Stimulated activated naive CD4-positive, alpha-beta T cell (primary cell): ENCODE measurements around the gene ZNF398.
"Not testable (repeated sequence)": the region's sequence is repeated elsewhere in the genome, so short reads cannot be mapped to it uniquely, and the experiment has no call there.

Experiments
- DNase-seq, 6 experiments: peaks; one replicate each; lab custom pipeline; 2025; lab: John Stamatoyannopoulos, UW

ZNF398 gene, protein sequence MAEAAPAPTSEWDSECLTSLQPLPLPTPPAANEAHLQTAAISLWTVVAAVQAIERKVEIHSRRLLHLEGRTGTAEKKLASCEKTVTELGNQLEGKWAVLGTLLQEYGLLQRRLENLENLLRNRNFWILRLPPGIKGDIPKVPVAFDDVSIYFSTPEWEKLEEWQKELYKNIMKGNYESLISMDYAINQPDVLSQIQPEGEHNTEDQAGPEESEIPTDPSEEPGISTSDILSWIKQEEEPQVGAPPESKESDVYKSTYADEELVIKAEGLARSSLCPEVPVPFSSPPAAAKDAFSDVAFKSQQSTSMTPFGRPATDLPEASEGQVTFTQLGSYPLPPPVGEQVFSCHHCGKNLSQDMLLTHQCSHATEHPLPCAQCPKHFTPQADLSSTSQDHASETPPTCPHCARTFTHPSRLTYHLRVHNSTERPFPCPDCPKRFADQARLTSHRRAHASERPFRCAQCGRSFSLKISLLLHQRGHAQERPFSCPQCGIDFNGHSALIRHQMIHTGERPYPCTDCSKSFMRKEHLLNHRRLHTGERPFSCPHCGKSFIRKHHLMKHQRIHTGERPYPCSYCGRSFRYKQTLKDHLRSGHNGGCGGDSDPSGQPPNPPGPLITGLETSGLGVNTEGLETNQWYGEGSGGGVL

DNA sequence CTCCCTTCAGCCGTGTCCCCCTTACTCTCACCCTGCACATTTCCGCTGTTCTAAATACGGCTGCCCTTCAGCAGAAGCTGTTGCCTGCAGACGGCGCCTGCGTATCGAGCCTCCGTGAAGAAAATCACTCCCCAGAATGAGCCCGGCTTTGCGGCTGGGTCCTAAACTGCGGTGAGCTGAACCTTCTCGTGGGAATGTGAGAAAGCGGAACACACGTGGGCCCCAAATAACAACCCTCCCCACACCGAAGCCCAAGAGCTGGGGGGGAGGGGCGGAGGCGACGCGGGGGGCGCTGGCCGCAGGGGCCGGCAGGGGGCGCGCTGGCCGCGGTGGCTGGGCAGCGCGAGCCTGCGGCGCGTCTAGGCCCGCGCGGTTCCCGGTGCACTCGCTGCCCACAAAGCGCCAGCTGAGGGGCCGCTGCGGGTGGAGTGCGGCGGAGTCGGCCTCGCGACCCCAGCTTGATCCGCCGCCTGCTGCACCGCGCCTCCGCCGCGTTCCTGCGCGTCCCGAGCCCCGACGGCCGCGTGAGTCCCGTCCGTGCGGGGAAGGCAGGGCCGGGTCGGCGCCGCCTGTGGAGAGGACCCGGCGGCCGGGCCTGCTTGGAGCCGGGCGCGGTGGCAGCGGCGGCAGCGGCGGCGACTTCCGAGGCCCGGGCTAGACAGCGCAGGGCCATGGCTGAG lies at the start of gene ZNF398:
ZNF398 (plus strand) TSS at position 382 of the 680 bp plus-strand sequence; CDS start at position 672, 290 bp downstream.
- DNase-seq: peak; percentile 75 to 90 (median 79)

DNA sequence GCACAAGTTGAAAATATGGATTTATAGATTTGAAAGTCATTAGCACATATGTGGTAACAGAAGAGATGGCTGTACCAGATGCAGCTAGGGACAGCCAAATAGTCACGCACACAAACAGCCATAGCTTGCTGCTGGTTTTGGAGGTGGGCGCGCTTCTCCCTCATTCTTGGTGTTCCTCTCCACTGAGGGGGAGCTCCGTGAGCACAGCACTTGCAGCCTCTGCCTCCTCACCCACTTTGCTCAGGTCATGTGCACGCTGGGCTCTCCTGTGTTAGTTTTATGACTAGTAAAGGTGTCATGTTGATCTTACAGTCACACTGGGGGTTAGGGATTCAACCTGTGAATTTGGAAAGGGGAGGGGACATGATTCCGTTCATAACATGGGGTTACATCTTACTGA lies 48.2 kb upstream of the ZNF398 start:
- no peak for DNase-seq

DNA sequence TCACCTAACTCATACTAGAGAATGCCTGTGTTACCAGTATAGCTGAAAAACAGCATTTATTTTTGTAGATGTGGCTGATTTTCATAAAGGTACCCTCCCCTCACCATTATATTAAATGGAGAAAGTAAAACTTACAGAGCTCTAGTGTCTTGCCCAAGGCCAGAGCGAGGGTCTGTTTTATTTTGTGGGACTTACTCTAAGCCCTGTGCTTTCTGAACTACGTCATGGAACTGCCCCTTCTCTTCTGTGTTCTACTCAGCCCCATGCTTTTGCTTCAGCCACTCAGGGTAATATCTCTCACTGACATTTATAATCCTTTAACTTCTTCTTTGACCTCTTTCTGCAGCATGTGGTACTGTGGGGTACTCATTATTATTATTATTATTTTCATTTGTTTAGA lies 46.4 kb upstream of the ZNF398 start:
- DNase-seq: no peak

DNA sequence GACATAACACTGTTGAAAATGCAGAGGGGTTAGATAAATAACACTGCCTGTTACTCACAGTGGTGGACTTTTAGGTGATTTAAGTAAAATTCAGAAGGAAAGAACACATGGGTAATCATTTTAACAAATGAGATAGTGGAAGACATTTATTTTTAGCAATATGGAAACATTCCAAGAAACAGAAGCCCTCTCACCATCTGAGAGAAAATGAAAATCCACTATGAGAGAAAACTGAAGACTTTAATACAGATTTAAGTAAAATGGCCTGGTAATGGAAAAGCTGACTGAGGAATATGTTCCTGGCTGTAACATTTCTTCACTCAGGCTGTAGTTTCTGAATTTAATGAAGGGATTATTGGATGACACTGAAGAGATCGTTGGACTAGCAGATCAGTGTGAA lies 44.6 kb upstream of the ZNF398 start:
- no peak for DNase-seq

DNA sequence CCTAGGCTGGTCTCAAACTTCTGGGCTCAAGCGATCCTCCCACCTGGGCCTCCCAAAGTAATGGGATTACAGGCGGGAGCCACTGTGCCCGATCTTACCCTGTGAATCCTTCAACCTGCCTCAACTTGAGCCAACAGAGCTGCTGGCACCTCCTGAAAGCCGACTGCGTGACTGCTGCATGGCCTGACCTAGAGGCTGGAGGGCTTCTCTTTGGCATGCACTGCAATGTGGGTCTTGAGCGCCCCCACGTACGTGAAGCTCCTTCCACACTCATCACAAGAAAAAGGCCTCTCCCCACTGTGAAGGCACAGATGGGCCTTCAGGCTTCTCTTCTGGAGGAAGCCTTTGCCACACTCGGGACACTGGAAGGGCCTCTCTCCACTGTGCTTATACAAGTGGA lies 43.8 kb upstream of the ZNF398 start:
- DNase-seq: no peak

DNA sequence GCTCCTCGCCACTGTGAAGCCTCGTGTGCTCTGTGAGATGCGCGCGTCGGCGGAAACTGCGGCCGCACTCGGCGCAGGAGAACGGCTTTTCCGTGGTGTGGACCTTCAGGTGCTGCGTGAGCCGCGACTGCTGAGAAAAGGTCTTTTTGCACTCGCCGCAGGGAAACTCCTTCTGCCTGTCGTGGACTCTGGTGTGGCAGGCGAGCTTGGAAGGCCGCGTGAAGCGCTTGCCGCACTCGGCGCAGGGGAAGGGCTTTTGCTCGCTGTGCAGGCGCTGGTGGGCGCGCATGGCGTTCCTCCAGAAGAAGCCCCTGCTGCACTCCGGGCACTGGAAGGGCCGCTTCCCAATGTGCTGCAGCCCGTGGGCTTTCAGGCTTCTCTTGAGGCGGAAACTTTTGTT lies 43.0 kb upstream of the ZNF398 start:
- no peak for DNase-seq

DNA sequence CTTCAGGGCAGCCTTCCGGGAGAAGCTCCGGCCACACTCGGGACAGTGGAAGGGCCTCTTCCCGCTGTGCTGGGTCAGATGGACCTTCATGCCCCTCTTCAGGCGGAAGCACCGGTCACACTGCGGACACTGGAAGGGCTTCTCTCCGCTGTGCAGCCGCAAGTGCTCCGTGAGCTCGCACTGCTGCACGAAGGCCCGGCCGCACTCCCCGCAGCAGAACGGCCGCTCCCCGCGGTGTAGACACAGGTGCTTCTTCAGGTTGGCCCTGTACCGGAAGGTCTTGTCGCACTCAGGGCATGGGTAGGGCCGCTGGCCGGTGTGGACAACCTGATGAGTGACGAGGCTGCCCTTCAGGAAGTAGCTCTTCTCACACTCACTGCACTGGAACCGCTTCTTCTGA lies 42.5 kb upstream of the ZNF398 start:
- no peak for DNase-seq

DNA sequence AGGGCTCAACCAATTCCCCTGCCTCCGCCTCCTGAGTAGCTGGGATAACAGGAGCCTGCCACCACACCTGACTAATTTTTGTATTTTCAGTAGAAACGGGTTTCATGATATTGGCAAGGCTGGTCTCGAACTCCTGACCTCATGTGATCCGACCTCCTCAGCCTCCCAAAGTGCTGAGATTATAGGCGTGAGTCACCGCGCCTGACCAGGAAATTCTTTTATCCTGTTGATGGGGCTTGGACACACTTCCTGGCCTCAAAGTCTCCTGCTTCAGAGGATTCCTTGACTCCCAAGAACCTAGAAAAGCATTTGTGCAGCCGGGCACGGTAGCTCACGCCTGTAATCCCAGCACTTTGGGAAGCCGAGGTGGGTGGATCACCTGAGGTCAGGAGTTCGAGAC lies 37.3 kb upstream of the ZNF398 start:
- no peak for DNase-seq

DNA sequence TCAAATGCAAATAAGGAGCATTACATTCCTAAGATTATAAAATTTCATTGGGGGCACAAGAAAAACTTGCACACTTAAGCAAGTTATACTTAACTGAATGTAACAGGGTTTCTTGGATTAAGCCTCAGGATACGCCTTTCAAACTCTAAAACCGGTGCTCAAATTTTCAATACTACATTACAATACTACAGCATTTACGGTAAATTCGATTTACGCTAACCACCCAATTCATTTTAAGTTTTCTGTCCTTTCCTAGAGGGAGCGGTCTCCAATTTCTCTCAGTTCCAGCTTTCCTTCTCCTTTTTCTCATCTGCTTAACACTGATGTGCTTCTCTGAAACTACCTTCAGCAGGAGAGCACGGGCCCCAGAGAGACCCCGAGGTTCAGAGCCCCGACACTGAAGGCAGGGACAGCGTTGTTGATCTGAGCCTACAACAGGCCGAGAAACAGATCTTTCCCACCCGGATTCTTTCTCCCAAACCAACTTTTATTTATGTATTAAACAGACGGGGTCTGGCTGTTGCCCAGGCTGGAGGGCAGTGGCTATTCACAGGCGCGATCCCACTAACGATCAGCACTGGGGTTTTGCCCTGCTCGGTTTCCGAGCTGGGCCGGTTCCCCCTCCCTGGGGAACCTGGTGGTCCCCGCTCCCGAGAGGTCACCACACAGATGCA lies 21.9 kb upstream of the ZNF398 start:
- DNase-seq: no peak

DNA sequence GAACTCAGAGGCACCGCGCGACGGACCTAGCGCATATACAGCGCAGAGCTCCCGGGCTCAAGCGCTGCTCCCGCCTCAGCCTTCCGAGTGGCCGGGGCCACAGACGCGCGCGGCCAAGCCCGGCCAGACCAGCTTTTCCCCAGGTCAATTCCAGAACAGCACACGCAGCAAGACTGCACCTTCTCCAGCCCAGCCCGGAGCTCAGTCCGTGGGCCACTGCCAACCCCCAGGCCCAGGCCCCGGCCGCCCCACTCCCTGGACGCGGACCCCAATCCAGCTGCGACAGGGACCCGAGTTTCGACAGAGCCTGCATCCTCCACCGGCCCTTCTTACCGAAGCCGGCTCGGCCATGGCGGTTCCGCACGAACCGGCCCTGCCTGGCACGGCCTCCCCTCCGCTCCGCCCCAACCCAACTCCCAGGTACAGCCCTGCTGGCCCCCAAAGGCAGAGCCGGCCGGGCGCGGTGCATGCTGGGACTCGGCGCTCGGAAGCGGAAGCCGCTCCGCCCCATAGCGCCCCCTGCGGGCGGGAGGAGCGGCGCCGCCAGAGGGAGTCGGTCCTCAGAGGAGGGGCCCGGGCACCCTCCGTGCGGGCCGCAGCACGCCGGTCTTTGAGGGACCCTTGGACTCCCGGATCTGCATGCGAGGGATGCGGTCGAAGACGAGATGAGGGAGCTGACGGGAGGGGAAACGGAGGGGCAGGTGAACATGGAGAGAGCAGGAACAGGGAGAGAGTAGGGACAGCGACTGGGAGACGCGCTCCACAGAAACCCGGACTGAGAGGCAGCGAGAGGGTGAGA lies 21.2 kb upstream of the ZNF398 start, which contains the start of gene ZNF425:
ZNF425 (minus strand) TSS at position 462 of the 799 bp plus-strand sequence; CDS start at position 351, 111 bp downstream.
- DNase-seq: peak; percentile 81 to 92 (median 89)

DNA sequence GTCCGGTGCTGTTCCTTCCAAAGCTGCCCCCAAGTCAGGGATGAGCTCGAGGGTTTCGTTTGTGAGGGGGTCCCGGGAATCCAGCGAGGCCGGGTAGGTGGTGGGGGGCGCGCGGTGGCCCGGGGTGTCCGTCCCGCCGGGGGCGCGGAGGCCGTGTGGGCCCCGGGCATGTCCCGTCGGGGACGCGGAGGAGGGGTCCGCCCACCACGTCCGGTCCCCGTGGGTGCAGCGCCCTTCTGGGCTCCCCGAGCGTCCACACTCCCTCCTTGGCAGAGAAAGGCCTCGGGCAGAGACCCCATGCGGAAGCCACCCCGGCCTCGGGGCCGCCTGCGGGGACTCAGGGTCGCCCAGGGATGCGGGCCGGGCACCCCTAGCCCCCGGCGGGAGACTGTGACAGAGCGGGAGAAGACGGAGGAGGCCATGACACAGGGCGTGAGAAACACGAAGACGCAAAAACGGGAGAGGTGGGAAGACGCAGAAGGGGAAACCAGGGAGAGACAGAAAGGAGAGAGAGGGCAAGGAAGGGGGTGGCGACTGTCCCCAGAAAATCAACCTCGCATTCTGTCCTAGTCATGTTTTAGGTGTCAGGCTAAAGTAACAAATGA lies 20.5 kb upstream of the ZNF398 start:
- DNase-seq: peak; percentile 14 to 73 (median 50)

DNA sequence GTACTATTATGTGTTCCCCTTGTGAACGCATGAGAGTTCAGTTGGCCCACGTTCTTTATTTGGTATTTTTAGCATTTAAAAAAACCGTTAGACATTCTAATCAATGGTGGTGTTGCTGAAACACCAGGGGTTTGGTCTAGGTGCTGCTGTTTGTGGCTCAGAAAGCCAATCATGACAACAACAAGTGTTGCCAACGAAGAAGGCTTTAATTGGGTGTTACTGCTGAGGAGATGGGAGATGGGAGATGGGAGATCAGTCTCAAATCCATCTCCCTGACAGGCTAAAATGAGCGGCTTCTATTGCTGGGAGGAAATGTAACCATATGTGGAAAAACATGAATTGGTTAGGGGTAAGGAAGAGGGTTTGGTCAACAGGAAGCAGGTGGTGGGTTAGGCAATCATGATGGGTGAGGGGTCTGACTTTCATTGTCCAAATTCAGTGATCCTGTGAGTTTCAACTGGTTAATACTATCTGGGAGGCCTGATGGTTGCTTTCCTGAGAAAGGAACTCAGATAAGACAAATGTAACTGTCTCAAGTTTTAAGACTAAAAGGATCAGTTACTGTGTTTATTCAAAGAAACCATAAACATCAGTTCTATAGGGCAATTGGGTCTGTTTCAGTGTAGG lies 16.6 kb upstream of the ZNF398 start:
- DNase-seq: no peak

DNA sequence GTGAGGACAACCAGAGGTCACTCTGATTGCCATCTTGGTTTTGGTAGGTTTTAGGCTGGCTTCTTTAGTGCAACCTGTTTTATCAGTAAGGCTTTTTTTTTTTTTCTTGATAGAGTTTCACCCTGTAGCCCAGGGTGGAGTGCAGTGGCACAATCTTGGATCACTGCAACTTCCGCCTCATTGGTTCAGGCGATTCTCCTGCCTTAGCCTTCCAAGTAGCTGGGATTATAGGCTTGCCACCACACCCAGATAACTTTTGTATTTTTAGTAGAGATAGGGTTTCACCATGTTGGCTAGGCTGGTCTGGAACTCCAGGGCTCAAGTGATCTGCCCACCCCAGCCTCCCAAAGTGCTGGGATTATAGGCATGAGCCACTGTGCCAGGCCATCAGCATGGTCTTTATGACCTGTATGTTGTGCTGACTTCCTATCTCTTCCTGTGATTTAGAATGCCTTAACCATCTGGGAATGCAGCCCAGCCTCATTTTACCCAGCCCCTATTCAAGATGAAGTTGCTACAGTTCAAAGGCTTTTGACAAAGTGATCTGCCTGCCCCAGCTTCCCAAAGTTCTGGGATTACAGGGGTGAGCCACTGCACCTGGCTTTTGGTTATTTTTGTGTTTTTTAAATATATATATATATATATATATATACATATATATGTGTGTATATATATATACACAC lies 14.1 kb upstream of the ZNF398 start:
- DNase-seq: no peak

DNA sequence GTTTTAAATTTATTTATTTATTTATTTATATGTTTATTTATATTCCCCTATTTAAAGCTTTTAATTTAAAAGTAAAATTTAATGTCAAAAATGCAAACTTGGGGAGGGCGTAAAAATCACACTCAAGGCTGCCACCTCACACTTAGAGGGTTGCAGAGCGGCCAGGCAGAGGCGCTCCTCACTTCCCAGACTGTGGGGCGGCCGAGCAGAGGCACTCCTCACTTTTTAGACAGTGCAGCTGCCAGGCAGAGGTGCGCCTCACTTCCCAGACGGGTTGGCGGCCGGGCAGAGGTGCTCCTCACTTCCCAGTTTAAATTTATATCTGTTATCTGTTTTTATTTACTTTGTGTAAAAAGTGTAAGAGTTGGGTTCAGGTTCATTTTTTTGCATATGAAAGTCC lies 11.1 kb upstream of the ZNF398 start:
- no peak for DNase-seq

DNA sequence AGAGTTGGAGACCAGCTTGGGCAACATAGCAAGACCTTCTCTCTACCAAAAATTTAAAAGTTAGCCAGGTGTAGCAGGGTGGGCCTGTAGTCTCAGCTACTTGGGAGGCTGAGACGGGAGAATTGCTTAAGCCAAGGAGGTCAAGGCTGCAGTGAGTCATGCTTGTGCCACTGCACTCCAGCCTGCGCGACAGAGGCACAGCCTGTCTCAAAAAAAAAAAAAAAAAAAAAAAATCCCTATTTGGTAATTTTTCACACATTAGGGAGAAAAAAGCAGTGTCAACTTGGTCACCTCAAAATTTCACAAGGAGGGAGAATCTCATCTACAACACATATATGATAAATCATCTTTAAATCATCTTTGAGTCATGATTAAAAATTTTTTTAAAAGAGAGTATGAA lies 6.4 kb upstream of the ZNF398 start:
- no peak for DNase-seq

DNA sequence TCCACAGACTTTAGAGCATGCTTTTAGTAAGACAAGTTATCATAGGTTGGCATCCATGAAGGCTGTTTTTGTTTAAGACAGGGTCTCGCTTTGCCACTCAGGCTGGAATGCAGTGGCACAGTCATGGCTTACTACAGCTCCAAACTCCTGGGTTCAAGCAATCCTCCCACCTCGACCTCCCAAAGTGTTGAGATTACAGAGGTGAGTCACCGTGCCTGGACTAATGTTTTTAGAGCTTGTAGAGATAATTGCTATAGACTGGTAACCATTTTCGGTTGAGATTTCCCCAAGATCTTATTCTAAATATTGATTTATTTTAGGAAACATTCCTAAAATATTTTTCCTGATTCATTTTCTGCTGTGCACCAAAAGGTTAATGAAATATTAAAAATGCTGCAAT lies 5.4 kb upstream of the ZNF398 start:
- no peak for DNase-seq

DNA sequence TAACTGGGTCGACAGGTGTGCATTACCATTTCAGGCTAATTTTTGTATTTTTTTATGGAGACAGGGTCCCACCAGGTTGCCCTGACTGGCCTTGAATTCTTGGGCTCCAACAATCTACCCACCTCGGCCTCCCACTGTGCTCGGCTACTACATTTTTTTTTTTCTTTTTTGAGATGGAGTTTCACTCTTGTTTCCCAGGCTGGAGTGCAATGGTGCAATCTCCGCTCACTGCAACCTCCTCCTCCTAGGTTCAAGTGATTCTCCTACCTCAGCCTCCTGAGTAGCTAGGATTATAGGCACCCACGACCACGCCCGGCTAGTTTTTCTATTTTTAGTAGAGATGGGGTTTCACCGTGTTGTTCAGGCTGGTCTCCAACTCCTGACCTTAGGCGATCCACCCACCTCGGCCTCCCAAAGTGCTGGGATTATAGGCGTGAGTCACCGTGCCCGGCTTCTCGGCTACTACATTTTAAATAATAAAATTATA lies 2.8 kb upstream of the ZNF398 start:
- DNase-seq: not testable (repeated sequence)

DNA sequence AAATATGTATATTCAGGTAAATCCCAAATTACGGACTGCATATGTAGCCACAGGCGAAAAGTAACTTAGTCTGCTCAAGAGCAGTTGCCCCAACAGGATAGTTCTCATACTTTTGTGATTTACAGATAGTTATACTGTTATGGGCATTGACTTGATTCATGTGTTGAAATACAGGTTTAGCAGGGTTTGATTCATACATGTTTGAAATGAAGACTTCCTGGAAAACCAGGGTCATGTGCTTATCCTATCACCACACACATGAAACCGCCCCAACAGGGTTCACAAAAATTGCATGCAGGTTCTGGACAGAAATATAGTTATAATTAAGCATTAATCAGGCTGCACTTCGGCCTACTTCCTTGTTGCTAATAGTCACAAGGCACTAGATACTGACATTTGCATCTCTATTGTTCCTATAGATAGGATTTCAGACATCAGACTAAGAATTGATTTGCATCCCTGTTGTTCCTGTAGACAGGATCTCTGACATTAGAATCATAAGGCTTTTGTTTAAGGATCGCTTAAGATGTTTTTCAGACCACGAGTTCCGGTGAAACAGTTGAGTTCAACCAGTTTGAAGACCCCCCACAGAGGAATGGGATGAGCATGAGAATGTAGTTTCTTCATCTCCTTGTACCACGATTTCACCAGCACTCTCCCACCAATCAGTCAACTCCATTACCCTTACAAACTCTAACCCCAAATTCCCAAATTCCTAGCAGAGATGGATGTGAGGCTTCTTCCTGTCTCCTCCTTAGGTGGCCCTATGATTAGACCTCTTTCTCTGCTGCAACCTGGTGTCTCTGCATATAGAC lies 2.0 kb upstream of the ZNF398 start:
- DNase-seq: no peak
